NCI-H1694 treated with DMSO at 0.1 percent for 48 hours (cell line): ENCODE results near the gene GORAB.

Source experiments
- DNase-seq: peaks from one replicate; lab custom pipeline; 2025; lab: John Stamatoyannopoulos, UW

GORAB gene

GRCh38 chr1:170531758-170532657 is at the start of gene GORAB:
Gene GORAB, plus strand, starts transcription at chr1:170532166. Its CDS starts 58 bp downstream, at chr1:170532224.
- DNase-seq, result peak; percentile 85

- no peak for DNase-seq
Measured at GRCh38 chr1:170483051-170483450, 48.9 kb upstream of the GORAB start.

GRCh38 chr1:170487503-170487902 is 44.5 kb upstream of the GORAB start:
- DNase-seq, result no peak

DNA sequence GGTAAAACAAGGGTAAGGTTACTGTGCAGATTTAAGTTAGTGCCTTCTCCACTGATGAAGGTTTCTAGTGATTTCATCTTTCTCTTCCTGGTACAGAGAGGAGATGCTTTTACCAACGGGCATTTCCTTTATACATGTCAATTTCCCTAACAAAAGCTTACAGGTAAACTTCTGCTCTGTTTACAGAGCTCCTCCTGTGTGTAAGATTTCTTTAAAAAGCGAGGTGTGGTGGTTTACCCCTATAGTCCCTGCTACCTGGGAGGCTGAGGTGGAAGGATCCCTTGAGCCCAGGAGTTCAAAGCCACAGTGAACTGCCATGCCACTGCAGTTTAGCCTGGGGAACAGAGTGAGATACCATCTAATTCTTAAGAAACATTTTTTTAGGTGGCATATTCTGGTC is 40.7 kb upstream of the GORAB start:
- DNase-seq, result no peak

- DNase-seq, result no peak
Measured at GRCh38 chr1:170494369-170494768, 37.6 kb upstream of the GORAB start.

GRCh38 chr1:170495006-170495405 is 37.0 kb upstream of the GORAB start:
- no peak for DNase-seq

GRCh38 chr1:170498876-170499275 is 33.1 kb upstream of the GORAB start:
- no peak for DNase-seq

- DNase-seq, result no peak
Measured at GRCh38 chr1:170503665-170504064, 28.3 kb upstream of the GORAB start.

DNA sequence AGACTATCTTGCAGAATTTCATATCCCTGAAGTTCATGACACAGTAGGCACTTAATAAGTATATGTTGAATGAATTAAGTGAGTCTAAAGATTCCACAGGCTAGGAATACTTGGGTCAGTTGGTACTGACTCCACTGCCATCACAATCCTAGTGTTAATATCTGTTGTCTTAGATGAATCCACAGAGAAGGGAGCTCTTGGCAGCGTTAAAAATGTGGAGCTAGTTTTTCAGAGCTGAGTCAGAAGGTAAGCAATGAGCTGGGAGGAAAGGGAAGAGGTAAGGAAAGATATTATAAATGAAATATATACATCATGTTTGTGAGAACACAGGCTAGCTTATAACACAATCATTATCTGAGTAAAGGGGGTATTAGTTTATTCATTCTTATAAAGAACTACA is 21.8 kb upstream of the GORAB start:
- DNase-seq, result no peak

GRCh38 chr1:170511038-170511437 is 20.9 kb upstream of the GORAB start:
- no peak for DNase-seq

GRCh38 chr1:170513138-170513537 is 18.8 kb upstream of the GORAB start:
- no peak for DNase-seq

GRCh38 chr1:170518185-170518834 is 13.7 kb upstream of the GORAB start:
- no peak for DNase-seq

DNA sequence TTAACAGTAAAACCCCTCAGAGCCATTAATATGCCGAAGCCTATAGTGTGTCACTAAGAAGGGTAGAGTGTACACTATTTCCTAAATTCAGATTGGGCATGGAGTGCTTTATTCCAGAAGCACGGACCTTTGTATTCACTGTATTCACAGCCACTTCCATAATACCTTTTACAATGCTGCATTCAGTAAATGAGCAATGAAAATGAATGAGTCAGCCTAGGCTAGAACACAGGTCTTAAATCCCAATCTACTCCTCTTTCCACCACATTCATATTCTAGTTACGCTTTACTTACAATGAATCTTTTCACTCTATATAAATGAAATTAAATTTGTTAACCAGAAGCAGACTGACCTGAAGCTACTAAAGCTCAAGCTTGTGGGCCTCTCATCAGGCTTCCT is 13.0 kb upstream of the GORAB start:
- no peak for DNase-seq

DNA sequence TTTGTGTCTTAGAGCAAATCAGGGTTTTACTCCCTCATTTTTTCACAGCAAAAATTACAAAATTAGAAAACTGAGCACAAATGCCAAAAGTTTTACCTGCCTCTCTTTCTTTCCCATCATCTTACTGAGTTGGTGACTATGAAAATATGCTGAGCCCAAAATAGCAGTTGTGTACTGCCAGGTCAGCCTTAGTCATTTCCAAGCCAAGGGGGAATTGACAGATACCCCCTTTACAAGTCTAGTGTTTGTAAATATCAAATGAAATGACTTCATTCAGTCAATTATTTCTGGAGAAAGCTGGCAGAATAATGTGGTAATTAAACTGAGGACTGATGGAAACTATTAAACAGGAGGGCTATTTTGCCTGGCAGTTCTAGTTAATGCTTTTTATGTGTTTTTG is 11.4 kb upstream of the GORAB start:
- no peak for DNase-seq

DNA sequence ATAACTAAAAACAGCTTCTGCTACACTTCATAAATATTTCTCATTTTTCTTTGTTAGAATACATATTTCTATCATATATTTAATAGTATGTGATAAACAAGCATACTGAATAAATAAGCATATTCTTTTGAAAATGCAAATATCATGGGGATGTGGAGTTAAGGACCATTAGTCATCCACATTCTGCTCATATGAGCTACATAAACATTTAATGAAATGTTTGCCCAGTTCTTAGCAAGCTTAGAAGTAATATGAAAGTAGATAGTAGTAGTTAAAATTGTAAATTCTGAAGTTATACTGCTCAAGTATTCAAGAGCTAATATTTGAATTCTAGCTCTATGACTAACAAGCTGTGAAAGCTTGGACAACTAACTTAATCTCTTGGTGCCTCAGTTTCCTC is 10.1 kb upstream of the GORAB start:
- DNase-seq, result no peak

GRCh38 chr1:170530972-170531757 is 801 bp upstream of the GORAB start:
- DNase-seq, result no peak

GRCh38 chr1:170533298-170533697 is 1.3 kb downstream of the GORAB start:
- no peak for DNase-seq

DNA sequence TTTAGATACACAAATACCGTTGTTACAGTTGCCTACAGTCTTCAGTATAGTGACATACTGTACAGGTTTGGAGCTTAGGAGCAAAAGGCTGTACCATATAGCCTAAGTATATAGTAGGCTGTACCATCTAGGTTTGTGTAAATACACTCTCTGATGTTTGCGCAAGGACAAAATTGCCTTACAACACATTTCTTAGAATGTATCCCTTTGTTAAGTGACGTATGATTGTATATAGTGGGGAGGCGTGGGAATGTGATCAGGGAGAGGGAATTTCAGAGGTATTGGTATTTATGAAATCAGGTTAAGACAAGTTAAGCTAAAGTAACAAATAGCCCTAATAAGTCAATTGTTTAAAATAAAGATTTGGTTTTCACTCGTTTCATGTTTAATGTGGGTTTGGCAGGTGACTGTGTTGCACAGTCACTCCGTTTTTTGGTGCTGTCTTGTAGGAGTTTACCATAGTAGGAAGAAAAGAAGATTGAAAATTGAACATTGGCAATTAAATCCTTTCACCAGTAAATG is 2.7 kb downstream of the GORAB start:
- no peak for DNase-seq

- DNase-seq, result no peak
Measured at GRCh38 chr1:170535418-170535817, 3.5 kb downstream of the GORAB start.

- DNase-seq, result no peak
Measured at GRCh38 chr1:170536924-170537551, 5.1 kb downstream of the GORAB start.

DNA sequence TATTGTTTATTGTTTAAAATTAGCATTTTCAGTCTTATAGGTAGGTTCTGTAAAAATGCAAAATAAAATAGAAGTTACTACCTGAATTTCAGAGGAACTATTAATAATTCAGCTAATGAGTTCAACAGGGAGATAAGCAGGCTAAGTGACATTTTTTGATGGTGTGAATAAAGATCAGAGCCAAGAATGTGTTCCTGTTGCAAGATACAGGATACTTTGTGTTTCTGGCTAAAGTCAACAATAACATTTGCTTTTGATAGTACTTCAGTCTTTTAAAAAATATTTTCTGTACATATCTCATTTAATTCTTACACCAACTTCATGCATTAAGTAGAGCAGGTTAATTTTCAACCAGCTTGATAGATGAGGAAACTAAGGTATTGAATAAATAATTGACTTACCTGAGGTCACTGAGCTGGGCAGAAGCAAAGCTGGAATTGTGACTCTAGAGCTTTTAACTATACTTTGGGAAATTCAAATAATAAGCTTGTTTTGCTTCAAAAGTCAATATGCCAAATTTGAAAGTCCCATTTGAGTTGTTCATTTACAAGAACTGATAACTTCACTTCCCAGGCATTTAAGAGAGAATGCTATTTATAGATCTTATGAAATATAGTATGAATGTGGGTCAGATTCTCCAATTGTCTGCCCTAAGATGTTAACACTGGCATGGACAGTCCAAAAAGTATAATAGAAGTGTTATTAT is 6.0 kb downstream of the GORAB start:
- no peak for DNase-seq
